Astrocyte (in vitro differentiated cells and primary cell): ENCODE measurements around the gene OBP2B.
"Not testable (repeated sequence)": the region's sequence is repeated elsewhere in the genome, so short reads cannot be mapped to it uniquely, and the experiment has no call there.

Experiments used
- EZH2 ChIP-seq: IDR thresholded peaks from 2 replicates; pipeline ENCODE4 v1.6.1; 2012; ENCODE audit warnings: mild to moderate bottlenecking, low read length, inconsistent platforms; ENCODE audit not compliant: insufficient read depth
- TF ChIP-seq, protein P1 (sequence below): IDR thresholded peaks from 2 replicates; pipeline ENCODE4 v1.5.1; 2011; ENCODE audit warnings: low read depth, mild to moderate bottlenecking, inconsistent platforms, low read length, moderate library complexity; ENCODE audit not compliant: insufficient read depth

- TF ChIP-seq, protein P1, sequence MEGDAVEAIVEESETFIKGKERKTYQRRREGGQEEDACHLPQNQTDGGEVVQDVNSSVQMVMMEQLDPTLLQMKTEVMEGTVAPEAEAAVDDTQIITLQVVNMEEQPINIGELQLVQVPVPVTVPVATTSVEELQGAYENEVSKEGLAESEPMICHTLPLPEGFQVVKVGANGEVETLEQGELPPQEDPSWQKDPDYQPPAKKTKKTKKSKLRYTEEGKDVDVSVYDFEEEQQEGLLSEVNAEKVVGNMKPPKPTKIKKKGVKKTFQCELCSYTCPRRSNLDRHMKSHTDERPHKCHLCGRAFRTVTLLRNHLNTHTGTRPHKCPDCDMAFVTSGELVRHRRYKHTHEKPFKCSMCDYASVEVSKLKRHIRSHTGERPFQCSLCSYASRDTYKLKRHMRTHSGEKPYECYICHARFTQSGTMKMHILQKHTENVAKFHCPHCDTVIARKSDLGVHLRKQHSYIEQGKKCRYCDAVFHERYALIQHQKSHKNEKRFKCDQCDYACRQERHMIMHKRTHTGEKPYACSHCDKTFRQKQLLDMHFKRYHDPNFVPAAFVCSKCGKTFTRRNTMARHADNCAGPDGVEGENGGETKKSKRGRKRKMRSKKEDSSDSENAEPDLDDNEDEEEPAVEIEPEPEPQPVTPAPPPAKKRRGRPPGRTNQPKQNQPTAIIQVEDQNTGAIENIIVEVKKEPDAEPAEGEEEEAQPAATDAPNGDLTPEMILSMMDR: not testable (repeated sequence)
- not testable (repeated sequence) for TF ChIP-seq EZH2
These were observed 725 bp downstream of the OBP2B start for GRCh38 chr9:133208171-133208879.
